NCI-H446 treated with DMSO at 0.1 percent for 48 hours (cell line): ENCODE data around the gene PARD3B.

ENCODE experiments used
- DNase-seq: peaks from one replicate; lab custom pipeline; 2025; lab: John Stamatoyannopoulos, UW

Gene PARD3B

DNA sequence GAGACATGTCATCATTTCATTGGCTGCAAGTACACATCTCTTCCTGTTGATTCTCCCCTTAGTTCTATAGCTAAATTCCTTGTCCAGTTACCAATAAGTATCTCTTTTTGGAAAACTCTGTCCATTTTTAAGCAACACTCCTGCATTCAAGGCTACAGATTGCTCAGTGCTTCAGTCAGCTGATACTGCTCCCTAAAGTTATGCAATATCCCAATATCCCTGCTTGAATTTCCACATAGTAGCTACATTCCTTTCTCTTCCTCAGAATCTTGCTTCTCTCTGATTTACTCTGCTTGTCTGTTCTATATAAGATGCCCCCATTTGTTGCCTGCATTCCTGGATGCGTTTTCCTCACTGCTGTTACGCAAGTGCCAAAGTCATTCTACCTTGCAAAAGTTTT lies 109.8 kb downstream of the PARD3B start:
- DNase-seq: no peak

DNA sequence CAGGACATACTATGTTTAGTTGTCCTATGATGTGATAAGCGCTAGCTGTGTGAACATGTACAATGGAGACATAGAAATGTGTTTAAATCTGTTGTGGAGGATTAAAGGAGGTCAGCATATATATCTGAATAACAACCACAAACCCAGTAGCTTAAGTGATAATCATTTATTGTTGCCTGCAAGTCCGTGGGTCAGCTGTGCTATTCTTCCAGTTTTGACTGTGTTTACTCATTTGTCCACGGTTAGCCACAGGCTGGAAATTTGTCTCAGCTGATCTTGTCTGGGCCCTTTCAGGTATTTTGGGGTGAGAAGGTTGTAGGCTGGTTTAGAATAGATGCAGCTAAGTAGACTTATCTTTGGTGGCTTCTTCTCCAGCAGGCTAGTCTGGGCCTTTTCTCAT lies 110.4 kb downstream of the PARD3B start:
- DNase-seq: no peak

DNA sequence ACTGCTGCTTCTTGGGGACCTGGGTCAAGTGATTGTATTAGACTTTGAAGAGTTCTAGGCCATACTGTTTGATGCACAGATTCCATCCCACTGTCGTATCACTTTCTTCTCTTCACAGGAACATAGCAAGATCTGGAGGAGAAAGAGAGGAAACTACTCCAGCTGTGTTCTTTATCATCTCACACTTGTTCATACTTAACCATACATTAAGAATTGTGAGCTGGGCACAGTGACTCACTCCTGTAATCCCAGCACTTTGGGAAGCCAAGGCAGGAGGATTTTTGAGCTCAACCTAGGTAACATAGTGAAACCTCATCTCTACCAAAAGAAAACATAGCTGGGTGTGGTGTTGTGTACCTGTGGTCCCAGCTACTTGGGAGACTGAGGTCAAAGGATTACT lies 111.7 kb downstream of the PARD3B start:
- DNase-seq: no peak

DNA sequence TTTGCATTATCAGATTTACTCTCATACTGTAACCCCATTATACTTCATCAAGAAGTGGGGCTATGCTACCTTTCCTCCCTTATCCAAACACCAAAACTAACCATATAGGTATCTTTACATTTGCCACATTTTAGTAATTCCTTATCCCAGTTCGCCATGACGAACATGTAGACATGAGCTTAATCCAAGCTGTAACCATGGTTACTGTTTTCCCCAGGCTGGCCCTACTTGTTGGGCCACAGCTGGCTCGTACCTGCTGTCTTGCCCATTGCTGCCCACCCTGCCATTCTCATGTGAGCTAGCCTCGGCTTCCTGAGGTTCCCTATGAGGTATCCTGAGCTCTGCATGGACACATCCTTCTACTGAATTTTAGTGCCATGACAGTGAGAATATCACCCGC lies 117.7 kb downstream of the PARD3B start:
- DNase-seq: no peak

DNA sequence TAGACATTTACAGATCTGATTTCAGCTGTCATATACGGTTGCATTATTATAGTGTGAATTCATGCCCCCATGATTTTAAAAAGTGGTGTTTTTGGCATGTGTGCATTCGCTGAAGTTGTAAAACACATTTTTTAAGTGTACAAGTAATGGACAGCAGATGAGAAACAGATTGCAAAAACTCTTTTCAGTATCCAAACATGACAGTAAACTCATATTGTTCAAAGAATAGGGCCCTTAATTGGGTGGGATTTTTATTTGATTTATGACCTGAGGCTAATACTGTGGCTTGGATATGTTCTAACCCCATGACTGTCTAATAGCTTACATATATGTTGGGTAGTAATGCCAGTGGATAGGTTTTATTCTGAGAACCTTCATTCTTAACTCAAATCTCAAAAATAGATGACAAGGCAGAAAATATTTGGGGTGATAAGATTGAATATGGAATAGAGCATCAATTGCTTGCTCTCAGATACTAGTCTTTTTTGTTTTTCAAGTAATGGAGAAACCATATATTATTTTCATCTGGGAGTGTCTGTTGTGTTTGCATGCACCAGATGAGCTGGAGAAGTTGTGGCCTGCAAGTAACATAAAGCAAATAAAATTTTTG lies 118.6 kb downstream of the PARD3B start:
- DNase-seq: no peak

DNA sequence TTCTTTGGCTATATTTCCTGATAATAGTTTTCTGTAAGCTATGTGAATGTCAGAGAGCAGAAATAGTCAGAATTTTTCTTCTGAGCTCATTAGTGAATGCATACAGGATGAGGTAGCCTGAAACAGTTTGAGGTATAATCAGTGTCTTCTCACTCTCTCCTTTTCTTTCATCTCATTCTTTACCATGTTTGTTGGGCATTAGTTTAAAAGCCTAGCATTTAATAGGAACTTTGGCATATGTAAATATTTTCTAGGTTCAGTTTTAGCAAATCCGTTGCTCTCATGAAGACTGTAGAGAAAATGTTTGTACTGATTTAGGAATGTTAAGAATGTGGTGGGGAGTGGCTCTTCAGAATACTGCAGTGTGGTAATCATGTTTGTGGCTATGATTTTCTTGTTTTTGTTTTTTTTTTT lies 119.4 kb downstream of the PARD3B start:
- no peak for DNase-seq

DNA sequence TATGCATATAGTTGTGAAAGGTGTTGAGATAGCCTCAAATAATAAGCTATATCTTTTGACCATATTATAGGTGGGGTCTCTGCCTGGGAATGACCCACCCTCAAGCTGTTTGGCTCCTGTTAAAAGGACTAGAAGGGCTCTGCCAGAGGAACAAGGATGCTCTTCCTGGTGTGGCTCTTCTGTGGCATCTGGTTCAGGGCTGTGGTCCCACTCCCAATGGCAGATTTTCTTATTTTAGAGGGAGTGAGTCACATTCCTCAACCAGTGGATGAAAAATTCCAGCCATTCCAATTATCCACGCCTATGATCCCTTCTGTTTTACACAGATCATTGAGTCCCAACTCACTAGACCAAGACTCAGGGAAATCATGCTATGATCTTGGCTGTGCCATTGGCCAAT lies 119.9 kb downstream of the PARD3B start:
- DNase-seq: no peak

DNA sequence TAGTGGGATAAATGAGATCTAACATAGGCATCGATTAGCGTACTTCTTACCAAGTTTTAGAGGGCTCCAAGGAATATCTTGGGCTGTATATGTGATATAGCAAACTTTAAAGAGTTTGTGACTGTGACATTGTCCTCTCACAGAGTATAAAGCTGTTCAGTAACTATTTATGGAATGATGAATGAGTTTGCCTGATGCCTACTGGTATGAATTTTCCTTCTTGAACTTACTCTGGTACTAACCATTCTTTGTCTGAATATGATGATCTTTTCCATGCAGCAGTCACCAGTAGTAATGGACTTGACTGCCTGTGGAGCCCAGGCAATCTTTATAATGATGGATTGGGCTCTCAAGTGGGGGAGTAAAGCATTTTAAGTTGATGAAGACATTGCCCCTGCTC lies 120.5 kb downstream of the PARD3B start:
- DNase-seq: no peak

DNA sequence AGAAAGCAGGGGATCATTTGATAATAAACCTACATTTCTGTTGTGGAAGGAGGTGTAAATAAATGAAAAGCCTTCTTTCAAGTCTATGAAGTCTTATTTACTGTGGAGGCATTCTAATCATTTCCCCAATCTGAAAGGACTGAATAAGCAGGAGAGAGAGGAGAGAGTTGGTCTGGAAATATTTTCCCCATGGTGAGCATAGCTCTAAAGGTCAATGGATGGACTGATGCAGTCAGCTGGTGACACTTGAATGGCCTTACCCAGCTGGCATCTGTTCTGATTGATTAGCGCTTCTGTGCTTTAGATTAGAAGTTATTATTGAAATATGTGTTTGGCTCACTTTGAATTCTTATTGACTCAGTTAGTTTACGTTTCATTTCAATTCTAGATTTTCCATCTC lies 122.7 kb downstream of the PARD3B start:
- DNase-seq: no peak

DNA sequence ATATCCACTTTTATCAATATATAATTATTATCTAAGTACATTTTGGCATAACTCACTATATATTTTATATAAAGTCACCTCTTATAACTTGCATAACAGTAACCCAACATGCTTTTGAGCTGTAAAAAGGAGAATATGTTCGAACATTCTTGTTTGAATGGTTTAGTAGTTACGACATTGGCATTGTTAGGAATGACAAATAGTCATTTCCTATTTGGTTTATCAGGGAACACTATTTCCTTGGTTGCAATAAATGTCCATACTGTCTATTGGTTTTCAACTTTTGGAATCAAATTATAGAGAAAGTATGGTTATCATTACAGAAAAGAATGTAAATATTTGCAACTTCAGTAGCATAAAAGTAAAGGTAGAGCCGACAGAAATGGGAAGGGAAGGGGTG lies 124.1 kb downstream of the PARD3B start:
- DNase-seq: no peak

DNA sequence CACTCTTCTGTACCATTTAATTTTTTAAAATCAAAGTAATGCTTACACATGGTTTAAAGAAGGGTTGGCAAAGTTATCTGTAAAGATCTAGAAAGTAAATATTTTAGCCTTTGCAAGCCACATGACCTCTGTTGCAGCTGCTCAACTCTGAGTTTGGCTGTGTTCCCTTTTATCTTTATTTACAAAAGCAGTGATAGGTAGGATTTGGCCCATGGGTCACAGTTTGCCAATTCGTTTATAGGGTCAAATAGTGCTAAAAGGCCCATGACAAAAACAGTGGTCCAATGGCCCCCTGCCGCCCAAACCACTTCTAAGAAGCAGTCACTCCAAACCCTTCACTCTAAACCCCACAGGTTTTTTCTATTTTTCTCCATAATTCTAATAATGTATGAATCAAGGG lies 124.8 kb downstream of the PARD3B start:
- DNase-seq: no peak

DNA sequence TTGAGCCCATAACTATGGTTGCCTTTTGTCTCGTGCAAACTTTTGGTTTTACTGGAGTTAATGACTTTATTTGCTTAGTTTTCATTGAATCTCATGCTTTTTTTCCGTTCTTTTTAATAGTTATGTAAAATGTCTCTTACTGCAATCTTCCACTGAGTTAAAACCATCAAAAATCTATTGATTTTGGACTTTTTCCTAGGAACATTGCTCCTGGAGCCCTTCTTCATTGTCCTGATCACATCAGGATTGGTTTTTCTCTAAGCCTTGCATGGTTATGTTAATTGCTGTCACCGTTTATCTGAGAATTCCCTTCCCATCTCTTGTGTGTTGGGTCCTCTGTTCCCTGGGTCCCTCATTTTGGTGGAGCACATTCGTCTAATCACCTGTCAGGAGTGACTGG lies 125.5 kb downstream of the PARD3B start:
- DNase-seq: no peak

DNA sequence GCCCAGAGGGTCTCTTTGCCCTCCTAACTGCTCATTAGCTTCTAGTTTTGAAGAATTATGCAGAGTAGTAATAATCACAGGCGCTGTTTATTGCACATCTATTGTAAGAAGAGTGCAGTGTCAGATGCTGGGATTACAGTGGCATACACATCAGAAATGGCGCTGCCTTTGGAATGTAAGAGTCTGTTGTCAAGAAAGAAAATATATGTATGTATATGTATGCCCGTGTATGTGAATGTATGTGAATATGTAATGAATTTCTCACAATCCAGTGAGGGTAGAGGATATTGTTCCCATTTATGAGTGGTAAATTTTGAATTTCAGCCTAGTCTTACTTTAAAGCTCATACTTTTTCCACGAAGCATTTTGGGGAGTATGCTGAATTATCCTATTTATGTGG lies 127.5 kb downstream of the PARD3B start:
- no peak for DNase-seq

DNA sequence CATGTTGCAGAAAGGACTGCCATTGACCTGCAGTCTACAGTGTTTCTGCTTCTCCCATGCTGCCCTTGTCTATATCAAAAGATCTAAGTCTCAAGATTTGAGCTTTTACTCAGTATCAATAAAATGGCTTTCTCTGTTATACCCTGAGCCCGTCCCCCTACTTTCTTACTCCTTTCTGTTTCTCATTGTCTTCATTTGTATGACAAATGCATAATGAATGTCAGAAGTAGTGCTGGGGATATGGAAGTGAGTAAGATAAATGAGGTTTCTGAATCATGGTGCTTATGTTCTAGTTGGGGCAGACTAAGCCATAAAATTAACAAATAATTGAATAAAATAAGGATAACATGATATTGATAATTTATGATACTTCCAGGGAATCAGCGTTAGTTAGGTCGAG lies 128.6 kb downstream of the PARD3B start:
- DNase-seq: no peak

DNA sequence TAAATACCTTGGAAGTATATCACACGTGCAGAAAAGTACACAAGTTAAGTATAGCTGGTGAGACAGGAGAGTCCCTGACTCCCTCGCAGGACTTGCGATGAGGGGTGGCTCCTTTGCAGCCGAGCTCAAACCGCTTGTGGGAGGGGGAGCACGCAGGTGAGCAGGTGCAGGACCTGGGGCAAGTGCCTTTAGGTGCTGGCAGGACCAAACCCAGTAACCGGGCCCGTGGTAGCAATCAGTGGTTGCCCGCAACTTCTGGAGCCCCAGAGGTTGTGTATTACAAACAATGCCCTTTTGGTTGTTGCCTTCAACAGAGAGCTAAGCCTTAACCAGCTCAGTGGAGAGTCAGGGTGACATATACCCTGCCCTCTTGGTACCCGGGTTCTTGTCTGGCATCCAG lies 132.8 kb downstream of the PARD3B start:
- no peak for DNase-seq

DNA sequence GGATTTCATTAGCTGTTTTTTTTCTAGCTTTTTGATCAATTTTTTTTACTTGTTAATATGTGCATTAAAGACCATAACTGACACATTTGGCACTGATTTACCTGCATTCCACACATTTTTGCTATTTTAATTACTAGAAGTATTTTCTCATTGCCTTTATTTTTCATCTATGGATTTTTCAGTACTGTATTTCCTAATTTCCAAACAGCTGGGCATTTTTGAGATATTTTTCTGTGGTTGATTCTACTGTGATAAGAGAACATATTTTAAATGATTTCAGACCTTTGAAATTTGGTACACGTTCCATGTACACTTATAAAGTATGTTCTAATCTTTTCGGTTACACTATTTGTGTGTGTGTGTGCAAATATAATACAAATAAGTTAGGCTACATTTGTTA lies 135.3 kb downstream of the PARD3B start:
- DNase-seq: no peak

DNA sequence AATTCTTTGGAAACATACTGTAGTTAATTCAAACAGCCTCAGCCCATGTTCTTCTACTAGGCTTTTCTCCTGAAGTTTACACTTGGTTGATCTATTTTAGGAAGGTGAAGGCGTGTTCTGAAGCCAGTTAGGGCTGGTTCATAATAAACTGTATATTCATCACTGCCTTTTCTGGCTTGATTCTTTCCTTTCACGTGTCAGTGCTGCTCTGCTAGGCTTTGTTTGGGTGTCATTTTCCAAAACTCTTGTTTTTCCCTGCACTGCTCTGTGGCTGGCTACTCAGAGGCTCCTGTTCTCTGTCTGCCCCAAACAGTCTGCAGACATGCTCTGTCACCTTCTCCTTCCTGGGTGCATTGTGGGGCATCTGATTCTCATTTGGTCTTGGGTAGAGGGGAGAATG lies 136.1 kb downstream of the PARD3B start:
- no peak for DNase-seq

DNA sequence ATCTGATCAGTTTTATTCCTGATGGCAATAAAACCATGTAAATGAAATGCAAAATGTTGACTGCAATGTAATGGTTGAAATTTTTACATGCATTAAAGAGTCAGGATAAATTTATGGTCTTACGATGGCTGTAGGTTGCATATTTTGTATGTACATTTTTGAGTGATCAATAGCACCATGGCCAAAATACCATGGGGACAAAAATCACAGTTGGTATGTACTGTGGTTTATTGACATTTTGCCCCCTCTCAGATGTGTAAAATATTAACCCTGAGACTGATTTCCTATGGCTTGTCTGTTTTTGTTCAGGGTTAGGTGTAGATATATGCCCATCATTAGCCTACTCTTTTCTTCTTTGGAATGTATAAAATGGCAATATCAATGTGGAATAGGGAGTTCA lies 138.1 kb downstream of the PARD3B start:
- no peak for DNase-seq

DNA sequence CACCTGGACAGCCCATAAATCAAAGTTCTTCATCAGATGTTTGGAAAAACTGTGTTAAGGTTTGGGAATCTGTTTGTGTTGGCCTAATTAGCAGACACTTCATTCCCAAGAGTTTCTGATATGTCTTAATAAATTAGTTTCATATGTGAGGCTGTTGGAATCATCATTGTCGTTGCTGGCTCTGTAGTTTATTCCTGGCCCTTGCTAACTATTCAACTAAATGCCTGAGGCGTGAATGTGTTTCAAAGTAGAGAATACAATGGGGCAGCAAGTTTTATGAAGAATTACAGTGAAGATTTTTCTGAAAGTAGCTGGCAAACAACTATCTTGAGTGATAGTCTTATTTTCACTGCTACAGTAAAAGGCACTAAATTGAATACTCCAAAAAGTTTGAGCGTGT lies 141.1 kb downstream of the PARD3B start:
- no peak for DNase-seq

DNA sequence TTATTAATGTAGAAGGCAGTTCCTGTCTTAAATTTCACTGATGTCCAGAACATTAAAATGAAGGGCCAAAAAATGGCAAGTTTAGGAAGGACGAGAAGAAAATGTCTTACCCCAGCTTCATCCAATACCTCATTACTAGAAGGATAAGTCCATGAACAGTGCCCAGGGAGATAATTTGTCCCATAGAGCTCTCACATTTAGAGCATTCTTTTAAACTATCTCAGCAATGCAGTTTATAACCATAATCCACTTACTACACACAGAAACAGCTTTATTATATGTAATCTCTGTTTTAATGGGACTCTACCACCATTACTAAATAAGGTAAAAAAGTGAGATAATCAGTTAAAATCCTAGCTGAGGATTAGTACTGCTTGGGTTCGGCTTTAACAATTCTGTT lies 142.5 kb downstream of the PARD3B start:
- no peak for DNase-seq

DNA sequence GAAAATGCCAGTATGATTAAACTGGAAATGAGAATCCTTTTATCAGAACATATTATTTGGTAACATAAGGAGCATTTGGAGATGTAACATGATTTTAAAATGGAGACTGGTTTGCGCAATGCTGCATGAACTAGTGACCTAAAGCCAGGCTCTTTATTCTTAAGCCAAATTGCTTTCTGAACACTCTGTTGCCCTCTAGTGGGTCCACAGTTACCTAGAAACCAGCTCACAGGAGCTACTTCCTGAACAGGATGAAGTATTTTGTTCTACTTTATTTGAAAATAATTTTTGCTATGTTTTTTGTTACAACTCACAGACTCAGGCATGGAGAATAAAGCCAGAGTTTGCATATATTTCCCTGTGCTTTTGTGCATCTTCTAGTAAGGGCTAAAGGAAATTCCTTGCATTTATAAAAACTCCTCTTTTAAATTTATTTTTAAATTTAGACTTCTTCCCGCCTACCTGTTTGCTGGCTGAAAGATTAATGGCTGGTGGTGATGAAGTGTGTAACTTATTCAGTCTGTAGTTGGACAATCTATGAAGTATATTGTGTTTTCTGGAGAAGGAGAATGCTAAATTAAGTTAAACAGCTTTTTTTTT lies 146.7 kb downstream of the PARD3B start:
- peak; percentile 37 for DNase-seq

DNA sequence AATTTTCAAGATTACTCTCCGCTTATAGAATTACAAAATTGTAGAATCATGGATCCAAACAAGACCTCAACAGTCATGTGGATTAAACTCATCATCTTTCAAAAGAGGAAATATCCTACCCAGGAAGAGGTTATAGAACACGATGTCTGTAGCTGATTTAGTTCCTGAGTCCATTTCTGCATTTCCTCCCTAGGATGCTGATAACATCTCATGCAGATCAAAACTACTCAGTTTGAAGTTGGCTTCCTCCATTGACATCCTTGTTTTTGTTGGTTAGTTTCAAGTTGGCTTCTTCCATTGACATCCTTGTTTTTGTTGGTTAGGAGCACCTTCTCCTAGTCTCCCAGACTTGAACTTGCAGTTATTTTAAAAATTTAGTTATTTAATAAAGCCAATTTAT lies 147.5 kb downstream of the PARD3B start:
- DNase-seq: no peak

DNA sequence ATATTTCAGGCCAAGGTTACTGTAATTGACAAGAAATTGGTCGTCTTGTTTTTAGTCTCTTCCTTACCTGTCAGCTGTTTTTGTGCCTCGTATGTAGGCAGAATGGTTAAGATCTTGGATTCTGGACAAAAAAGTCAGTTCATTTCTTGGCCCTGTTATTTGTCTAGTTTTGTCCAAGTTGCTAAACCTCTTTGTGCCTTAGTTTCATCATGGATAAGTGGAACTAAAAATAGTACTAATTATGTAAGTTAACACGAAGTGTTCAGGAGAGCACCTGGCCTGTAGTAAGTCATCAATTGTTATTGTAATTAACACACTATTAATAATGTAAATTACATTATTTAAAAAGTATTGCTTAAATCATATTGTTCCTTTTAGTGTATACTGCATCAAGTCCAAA lies 148.0 kb downstream of the PARD3B start:
- no peak for DNase-seq

DNA sequence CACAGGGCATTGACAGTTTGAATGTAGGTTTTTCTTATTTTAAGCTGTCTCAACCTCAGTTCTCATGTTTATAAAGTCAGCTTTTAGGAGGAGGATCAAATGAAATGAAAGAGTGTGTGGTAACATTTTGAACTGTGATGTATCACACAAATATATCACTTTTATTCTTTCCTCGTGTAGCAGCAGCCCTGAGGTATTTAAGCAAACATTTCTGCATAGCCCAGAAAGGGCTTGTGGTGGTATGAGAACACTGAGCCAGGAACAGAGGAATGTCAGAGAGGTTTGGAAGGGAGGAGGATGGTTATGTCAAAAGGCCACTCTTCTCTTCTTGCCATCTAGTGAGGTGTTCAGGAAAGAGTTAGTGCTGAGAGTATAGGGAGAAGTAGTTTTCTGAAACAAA lies 150.2 kb downstream of the PARD3B start:
- no peak for DNase-seq

DNA sequence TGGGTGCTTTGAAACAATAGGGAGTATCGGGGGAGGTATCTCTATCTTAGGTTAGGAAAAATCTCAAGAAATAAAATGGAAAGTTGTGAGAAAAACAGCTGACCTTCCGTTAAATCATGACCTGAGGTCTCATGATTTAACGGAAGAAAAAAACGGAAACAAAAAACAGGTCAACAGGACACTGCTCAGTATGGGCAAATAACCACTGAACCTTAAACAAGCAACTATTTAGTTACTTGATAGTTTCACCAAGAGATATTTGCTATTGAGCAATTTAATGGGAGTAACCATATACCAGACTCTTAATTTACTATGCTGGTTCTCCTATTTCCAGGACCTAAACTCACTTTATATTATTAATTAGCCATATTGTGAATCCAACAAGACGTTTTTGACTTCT lies 150.8 kb downstream of the PARD3B start:
- DNase-seq: no peak
